NCI-H1092 treated with DMSO at 0.1 percent for 48 hours (cell line): ENCODE data around the gene ROBO1.

ENCODE experiments used
- DNase-seq: peaks from one replicate; lab custom pipeline; 2025; lab: John Stamatoyannopoulos, UW

The ROBO1 gene

GRCh38 chr3:78839693-78840092 is 928.1 kb downstream of the ROBO1 start:
- no peak for DNase-seq

DNA sequence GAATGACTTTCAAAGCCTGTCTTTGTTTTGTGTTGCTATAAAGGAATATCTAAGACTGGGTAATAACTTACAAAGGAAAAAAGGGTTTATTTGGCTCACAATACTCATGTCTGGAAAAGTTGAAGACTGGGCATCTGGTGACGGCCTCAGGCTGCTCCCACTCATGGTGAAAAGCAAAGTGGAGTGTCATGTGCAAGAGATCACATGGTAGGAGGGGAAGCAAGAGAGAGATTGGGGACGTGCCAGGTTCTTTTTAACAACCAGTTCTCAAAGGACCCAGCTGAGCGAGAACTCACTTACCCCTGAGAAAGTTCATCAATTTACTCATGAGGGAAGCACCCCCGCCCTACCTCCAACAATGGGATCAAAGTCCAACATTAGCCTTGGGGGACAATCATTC is 929.4 kb downstream of the ROBO1 start:
- DNase-seq: no peak

- no peak for DNase-seq
Measured at GRCh38 chr3:78834910-78835309, 932.9 kb downstream of the ROBO1 start.

DNA sequence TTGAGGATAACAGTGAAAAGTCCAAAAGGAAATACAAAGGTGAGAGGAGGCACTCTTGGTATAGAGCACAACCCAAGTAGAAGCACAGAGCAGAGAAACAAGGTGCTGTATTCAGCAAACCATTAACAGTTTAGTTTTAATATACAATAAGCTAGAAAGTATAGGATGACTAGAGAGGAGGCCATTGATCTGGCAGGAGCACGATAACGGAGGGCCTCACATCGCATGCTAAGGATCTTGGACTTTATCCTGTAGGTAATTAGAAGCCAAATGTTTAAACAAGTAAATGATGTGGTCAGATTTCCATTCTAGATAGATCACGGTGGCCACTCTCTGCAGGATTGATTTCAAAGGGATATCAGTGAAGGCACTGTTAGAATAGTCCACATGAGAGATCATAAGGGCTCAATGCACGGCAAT is 935.0 kb downstream of the ROBO1 start:
- DNase-seq: no peak

GRCh38 chr3:78831446-78831972 is 936.3 kb downstream of the ROBO1 start:
- DNase-seq: no peak

- no peak for DNase-seq
Measured at GRCh38 chr3:78830470-78830869, 937.3 kb downstream of the ROBO1 start.

DNA sequence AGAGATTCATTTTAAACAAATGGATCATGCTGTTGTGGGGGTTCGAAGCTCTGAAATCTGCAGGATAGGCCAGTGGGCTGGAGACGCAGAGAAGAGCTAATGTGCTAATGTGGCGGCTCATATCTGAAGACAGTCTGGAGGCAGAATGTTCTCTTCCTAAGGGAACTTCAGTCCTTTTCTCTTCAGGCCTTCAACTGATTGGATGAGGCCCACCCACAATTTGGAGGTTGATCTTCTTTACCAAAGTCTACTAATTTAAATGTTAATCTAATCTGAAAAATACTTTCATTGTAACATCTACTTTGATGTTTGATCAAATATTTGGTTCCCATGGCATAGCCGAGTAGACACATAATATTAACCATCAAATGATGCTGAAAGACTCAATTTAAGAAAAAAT is 940.2 kb downstream of the ROBO1 start:
- DNase-seq: no peak

GRCh38 chr3:78825858-78826215 is 942.0 kb downstream of the ROBO1 start:
- no peak for DNase-seq

DNA sequence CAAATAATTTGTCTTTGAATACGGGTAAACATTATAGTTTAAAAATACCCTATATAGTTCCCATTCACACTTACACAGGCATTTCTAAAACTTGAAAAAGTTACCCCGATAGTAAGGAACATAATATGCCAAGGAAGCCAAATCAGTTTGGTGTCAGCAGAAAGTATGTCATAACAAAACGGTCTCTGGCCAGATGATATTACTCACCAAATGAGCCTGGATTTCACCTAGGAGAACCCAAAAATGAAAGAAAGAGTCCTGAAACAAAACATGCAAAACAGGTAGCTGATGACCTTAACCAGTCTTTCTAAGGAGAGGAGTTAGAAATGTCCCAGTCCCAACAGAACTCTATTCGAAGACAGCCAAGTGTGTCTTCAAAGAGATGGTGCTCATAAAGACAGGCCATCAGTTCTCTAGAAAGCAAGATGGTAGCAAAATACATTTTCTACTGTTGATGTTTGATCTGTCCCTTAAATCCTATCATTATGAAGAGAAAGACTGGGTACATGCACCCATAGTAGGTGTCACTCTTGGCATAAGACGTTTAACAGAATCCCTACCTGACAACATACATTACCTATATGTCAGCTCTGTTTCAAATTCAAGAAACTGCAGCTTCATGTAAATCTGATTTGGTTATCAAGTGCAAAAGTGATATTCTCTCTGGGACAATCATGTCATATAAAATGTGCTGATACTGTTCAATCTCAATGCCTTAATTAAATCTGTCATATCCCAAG is 942.5 kb downstream of the ROBO1 start:
- no peak for DNase-seq

GRCh38 chr3:78823859-78824258 is 943.9 kb downstream of the ROBO1 start:
- DNase-seq: no peak

DNA sequence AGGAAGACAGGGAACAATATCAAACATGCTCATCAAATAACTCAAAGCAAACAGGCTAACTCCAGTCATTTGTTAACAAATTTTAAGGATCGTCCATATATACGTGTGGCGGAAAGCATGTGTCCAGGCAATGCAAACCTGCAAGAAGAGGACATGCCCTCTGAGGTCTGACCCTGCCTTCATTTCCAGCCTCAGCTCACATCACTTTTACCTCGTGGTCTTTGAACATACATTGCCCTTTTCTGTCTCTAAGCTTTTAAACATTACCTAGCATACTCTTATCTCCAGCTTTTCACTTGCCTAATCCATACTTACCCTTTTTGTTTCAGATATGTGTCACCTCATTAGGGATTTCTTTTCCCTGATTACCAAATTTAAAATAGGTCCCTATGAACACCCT is 944.4 kb downstream of the ROBO1 start:
- no peak for DNase-seq

DNA sequence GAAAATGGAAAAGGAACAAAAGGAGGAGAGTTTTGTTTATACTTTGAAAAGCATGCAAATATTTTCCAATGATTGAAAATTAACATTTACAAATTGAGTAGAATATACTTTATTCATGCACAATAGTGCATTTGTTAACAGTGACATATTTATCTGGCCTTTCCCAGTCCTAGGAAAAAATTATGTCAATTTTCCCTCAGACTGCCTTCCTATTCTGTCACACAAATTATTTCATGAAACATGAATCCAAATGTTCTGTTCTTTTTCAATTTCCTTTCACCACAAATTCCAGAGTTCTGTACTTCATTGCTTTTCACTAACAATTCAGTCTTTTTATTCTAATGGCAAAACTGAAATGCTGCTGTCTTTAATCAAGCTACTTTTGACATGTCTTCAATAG is 945.1 kb downstream of the ROBO1 start:
- DNase-seq: no peak

DNA sequence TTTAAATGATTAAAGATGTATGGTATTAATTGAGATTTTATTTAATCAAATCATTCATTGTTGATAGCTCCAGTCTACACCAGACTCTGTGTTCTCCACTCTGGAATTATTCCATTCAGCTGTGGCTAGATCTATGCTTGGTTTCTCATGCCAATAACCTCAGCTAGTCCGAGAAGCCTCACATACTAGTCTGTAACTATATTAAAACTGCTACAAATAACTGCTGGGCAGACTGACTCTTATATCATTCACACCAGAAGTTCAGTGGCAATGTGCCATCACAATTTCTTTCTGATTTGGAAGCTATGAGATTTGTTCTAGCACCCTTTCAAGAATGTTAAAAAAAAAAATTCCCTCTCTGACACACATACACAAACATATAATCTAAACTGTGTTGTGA is 947.3 kb downstream of the ROBO1 start:
- no peak for DNase-seq

GRCh38 chr3:78818161-78818985 is 949.4 kb downstream of the ROBO1 start:
- no peak for DNase-seq

DNA sequence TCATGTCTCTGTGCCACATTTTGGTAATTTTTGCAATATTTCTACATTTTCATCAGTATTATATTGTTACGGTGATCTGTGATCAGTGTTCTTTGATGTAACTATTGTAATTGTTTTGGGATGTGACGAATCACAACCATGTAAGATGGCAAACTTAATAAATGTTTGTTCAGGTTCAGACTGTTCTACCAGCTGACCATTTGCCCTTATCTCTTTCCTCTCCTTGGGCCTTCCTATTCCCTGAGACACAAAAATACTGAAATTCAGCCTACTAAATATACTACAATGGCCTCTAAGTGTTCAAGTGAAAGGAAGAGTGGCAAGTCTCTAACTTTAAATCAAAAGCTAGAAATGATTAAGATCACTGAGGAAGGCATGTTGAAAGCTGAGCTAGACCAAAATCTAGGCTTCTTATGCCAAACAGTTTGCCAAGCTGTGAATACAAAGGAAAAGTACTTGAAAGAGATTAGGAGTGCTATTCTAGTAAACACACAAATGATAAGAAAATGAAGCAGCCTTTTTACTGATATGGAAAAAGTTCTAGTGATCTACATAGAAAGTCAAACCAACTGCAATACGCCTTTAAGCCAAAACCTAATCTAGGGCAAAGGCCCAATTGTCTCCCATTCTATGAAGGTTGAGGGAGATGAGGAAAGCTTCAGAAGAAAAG is 952.8 kb downstream of the ROBO1 start:
- no peak for DNase-seq

- DNase-seq: no peak
Measured at GRCh38 chr3:78812166-78812565, 955.6 kb downstream of the ROBO1 start.

- DNase-seq: no peak
Measured at GRCh38 chr3:78809966-78810365, 957.8 kb downstream of the ROBO1 start.

GRCh38 chr3:78804251-78805037 is 963.4 kb downstream of the ROBO1 start:
- DNase-seq: no peak

DNA sequence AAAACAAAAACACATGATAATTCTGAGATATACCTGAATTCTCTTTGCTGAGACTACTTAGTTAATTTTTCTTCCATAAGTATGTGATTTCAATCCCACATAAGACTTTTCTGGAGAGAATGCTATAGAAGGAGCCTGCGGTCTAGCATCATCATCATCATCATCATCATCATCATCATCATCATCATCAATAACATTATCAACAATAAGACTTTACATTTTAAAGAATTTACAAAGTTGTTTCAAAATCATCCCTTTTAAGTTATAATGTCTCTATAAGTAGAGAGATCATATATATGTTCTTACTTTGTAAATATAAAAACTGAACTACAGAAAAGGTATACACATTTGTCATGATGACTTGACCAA is 965.3 kb downstream of the ROBO1 start:
- DNase-seq: no peak

GRCh38 chr3:78801926-78802561 is 965.8 kb downstream of the ROBO1 start:
- DNase-seq: no peak

DNA sequence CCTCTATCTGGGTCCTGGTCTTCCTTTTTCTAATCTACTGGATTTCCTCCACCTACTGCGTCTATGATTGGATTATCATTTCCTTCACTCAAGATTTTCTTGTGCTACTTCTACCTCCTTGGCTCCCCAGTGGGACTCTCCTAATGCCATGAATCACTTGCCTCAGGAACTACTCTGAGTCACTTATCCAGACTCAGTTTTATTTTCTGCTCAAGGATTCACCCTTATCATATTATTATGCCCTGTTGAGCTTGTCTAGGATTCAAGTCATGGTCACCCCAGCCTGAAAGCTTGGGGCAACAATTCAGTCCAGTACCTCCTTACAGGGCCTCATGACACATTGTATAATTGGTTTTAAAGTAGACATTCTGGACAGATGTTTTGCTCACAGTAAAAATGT is 968.1 kb downstream of the ROBO1 start:
- no peak for DNase-seq
